GM18858 (cell line): ENCODE measurements around the gene OPCML.

Source experiments
- ATAC-seq: cut with Tn5 transposase; IDR thresholded peaks from one replicate; pipeline ENCODE4 v1.9.1; 2021; ENCODE audit not compliant: unreplicated experiment

The OPCML gene

GRCh38 chr11:132716037-132716436 lies 816.3 kb downstream of the OPCML start:
- no peak for ATAC-seq

GRCh38 chr11:132714859-132715440 lies 817.4 kb downstream of the OPCML start:
- ATAC-seq, result no peak

DNA sequence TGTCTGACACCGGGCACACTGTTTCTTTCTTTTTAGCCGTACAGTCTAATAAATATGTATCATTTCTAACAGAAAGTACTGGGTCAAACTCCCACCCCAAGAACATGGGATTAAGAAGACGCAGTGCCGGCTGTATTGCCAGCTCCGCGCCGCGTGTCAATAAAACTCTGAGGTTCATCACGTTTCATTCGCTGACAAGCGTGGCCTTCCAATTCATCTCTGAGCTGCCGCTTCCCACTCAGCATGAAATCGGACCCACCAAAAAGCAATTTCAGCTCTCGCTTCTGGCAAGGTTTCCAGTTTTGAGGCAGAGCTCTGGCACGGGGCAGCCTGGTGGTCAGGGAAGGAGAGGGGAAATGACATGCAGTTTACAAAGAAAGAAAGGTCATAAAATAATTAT lies 819.8 kb downstream of the OPCML start:
- no peak for ATAC-seq

DNA sequence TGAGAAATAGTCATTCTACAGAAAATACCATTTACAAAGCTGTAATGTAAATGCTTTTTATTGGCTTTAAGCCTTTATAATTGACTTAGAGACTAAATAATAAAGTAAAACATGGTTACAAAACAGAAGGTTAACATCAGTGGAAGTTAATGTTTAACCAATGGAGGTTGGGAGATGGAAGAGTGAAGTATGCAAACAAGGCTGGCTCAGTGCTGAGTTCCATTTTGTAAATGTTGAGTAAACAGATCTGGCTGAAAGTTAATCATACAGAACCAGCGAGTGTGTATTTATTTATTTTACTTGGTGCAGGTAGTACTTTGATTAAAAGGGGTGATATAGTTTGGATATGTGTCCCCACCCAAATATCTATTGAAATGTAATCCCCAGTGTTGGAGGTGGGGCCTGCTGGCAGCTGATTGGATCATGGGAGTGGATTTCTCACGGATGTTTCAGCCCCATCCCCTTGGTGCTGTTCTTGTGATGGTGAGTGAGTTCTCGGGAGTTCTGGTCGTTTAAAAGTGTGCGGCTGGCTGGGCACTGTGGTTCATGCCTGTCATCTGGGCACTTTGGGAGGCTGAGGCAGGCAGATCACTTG lies 827.4 kb downstream of the OPCML start:
- ATAC-seq, result no peak

DNA sequence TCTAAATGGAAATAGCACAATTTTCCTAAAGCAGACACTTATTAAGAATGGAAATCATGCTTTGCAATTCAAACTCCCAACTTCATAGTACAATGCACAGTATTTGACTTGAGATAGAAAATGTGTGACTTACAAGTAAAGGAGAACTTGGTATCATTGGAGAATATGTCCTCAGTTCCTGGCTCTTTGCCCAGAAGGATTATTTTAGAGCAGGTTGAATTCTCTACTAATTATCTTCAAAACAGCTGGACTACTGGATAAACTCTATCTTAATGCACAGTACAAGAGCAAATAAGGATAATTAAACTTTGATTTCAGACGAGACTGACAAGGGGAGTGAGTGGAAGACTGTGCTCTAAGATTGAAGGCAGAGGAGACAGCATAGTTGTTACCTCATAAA lies 839.4 kb downstream of the OPCML start:
- no peak for ATAC-seq

DNA sequence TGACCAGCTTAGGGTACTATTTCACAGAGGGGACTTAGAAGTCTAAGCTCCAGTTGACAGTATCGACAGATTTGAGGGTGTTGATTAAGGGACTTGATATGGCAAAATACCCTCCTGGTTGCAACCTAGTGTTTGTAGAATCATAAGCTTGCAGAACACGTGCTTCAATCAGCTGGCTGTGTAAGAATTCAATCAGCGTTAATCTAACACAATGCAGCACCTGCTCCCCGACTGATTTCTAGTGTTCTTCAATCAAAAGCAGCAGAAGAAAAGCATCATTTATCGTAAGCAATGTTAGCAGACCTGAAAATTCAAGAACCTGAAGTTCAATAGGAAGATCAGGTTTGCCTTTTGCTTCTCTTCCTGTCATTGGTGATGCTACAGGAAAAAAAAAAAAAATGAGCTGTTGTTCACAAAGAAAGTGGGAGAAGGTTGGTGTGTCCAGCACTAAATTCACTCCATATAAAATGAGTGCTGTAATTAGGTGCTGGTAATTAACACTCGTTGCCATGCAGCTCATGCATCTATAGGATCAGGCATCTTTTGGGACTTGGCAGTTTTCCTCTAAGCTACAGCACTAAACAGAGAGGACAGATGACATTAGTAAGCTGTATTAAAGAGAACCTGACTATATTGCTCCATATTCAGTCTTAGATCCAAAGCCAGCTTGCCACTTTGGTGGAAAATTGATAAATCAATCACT lies 840.3 kb downstream of the OPCML start:
- ATAC-seq, result no peak

- no peak for ATAC-seq
These were observed 845.4 kb downstream of the OPCML start for GRCh38 chr11:132686886-132687285.

DNA sequence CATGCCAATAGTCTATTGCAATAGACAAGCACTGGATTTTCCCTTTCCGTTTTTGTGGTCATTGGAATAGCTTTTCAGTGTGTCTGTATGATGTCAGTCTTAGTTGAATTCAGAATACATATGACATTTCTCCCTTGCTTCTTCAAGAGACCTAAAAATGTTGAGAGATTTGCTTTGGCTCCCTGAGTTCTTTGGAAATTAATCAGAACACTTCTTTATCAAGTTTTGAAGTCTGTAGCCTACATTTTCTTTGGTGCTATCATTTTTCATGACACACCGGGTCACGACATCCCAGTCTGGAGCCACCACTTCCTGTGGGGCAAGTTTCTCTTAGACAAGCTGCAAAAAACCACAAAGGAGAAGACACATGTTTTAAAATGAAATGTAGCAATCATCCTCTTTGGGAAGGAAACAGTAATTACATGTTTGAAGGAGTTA lies 847.1 kb downstream of the OPCML start:
- no peak for ATAC-seq

DNA sequence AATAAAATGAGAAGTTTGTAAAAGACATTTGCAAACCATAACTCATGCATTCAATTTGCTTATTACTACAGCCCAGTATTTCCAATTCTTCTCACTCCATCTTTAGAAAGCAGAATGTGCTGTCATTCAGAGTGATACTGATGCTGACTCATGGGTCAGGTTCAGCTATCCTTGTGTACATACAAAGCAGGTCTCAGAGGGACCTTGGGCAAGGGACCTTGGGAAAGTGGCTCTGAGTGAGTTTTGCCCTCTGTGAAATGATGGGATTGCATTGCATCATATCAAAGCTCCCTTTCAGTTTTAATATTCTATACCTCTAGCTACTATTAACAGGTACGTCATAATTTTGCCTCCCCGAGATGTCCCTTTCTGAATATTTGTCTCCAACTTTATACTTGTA lies 848.7 kb downstream of the OPCML start:
- ATAC-seq, result no peak

DNA sequence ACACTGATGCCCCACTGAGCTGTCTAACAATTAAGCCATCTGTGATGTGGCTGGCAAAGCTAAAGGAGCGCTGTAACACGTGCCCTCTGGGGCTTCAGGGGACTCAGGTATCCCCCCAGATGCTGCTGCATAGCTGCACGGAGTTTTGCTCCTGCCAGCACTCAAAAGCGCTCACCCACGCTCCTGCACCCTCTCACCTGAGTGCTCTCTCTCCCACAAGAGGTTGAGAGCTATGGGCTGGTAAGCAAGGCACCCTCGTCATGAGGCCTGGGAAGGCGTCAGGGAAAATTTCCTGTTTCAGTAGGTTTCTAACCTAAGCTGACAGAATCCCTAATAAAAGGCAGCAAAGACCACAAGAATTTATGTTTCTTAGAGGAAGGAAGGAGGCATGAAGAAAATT lies 850.3 kb downstream of the OPCML start:
- ATAC-seq, result no peak

- ATAC-seq, result no peak
These were observed 851.7 kb downstream of the OPCML start for GRCh38 chr11:132680584-132680983.

- ATAC-seq, result no peak
These were observed 858.1 kb downstream of the OPCML start for GRCh38 chr11:132674151-132674550.

DNA sequence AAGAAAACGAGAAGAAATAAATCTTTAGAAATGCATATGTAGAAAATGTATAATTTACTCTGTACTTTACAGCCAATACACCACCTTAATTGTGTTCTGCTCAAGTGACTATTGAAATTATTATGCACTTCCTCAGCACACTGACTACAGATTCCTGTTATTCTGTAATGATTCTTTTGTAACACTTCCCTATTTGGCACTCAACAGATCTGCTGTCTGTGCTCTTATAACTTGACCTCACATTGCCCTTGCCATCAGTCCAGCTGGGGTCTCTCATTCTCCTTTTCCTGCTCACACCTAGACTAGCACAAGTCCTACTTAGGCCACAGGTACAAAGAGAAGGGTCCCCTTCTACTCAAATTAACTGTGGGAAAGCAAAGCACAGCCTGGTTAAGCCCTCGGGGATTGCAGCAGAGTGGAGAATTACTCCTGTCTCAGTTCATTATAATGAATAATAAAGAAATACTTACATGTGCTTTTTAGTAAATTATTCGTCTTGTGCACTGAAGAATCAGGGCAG lies 860.4 kb downstream of the OPCML start:
- ATAC-seq, result no peak

DNA sequence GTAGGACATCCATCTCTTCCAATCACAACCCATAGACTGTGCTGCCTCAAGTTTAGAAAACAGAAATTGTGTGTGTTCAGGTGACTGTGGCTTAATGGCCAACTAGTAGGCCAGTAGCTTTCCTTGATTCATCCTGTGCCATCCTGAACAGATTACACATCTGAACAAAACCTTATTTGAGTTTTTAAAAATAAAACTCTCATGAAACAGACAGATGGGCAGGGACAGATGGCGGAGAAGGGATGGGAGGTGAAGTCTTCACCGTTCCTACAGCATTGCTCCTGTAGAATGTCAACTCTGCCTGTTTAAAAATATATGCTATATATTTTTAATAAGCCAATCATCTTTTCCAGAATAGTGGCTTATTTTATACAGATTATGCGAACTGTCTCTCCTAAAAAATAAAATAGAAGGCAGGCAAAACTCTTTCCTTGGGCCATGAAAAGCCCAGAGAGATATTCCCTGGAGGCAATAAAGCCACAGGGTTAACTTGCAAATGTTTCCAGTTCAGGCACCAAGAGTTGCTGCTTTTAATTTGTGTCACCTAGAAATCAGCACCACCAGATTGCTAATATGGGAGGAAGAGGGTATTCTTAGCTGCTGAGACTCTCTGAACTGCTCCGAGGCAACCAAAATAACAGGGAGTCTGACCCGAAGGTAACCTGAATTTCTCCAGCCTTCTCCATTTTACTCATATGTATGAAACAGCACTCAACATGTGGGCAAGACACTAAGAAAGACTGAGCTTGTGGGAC lies 861.2 kb downstream of the OPCML start:
- no peak for ATAC-seq

GRCh38 chr11:132669949-132670348 lies 862.4 kb downstream of the OPCML start:
- ATAC-seq, result no peak

GRCh38 chr11:132665205-132665604 lies 867.1 kb downstream of the OPCML start:
- no peak for ATAC-seq

DNA sequence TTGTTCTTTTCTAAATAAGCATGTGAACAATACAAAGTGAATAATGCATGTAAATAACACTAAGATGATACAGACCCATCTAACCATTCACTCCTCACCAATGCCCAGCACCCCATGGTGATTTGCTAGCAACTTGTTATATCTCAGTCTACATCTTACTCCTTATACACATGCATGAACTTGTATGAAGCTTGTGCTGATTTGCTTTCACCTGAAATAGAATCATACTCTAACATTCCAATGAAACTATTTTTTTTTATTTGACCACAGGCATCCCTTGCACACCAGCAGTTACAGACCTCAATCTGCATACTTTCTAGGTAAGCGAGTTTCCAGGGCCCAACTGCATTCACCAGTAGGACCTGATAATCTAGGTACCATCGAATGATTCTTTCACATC lies 873.6 kb downstream of the OPCML start:
- no peak for ATAC-seq

GRCh38 chr11:132658004-132658403 lies 874.3 kb downstream of the OPCML start:
- no peak for ATAC-seq

DNA sequence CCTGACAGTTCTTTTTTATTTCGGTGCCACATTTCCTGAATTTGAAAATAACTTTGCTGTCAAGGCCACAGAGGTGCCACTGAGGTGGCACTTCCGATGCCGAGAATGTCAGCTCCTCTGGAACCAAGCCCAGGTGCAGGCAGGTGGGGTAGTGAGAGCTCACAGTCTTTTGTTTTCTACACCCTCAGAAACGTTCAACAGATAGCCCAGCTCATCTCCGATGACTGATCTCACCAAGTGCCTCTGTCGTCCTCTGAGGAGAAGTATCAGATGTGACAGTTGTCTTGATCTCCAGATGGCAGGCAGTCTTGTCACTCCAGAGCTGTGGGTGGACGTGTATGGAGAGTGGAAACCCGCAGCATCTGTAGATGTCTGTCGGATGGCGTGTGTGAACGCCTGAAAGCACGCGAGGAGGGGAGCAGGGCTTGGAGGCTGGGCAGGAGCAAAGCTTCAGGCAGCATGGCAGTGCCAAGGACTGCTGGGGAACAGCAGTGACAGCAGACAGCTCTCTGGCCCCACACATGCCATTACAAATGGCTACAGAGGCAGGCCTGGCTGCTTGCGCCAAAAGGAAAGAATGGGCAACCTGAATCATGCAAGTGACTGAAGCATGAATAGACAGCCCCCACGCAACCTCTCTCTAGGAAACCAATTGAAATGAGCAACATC lies 877.0 kb downstream of the OPCML start:
- ATAC-seq, result no peak

DNA sequence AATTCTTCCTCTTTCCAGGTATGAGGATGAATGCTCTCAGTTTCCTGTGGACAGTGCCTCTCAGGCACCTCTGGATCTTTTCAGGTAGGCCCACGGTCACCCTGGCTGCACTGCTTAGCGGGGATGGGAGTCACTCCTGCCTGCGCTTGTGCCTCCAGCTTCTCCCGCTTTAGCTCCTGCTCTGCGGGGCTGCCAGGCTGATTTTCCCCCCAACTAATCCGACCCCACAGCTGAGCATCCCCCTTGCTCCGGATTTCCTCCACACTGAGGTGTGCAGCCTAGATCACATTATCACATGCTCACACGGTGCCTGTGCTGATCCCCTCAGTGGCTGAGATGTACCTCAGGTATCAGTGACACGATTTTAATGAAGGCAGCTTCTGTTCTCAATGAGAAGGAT lies 879.1 kb downstream of the OPCML start:
- no peak for ATAC-seq
